GM19240 (cell line): ENCODE results near the gene TMEM139.
A peak's percentile ranks its signal among the peaks of the same experiment; 100 is the strongest.
"Not testable (repeated sequence)": the region's sequence is repeated elsewhere in the genome, so short reads cannot be mapped to it uniquely, and the experiment has no call there.

Experiments
- DNase-seq: peaks from one replicate; pipeline ENCODE4 v3.0.0; 2011; ENCODE audit warnings: low spot score; ENCODE audit not compliant: insufficient read length

Gene TMEM139

DNA sequence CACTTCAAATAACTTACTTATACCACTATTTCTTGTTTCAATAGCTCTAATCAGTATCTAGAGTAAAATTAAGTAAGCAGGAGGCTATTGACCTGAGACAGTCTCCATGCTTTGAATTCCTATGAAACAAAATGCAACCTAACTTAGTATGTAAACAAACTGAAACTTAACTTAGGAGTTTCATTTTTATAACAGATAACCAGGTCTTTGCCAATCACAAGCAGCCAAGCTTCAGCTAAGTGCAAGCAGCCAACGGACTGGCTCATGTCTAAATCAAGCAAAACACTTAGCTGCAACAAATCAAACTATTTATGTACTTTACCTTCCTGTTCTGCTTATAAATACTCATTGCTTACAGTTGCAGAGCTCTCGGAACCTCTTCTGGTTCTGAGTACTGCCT is 25.9 kb upstream of the TMEM139 start:
- no peak for DNase-seq

DNA sequence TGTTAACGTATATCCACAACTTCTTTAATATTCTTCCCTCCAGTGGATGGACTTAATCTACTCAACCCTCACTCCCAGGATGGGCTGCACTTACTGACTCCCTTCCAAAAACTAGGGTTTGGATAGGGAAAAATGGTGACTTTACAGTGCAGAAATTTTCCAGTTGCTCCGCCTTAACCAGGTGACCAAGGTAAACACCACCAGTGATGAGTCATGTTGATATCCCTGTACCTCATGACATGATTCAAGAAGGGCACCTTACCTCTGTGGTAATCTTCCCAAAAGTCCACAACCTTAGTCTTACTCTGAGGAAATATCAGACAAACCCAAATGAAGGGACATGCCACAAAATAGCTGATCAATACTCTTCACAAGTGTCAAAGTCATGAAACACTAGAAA is 25.0 kb upstream of the TMEM139 start:
- no peak for DNase-seq

DNA sequence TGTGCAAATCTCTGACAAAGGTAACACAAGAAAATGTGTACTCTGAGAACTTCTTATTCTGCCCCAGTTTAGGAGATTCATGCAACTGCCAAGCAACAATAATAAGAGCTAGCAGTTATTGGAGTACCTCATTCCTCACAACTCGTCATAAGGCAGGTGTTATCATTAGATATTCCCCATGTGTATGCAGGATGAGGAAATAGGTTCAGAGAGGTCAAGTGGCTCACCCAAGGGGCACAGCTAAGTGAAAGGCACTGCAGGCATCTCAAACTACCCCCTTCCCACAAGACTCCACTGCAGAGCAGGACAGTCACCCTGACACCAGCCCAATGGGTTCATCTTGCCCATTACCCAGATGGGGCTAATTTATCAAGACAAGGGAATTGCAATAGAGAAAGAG is 22.9 kb upstream of the TMEM139 start:
- no peak for DNase-seq

- DNase-seq: peak; percentile 48
These were observed 21.2 kb upstream of the TMEM139 start, which contains the start of gene GSTK1 for GRCh38 chr7:143263266-143264195. GSTK1 (plus strand) TSS chr7:143263441; CDS start chr7:143263514, 73 bp downstream.

- DNase-seq: not testable (repeated sequence)
These were observed 20.6 kb upstream of the TMEM139 start for GRCh38 chr7:143264196-143264568.

GRCh38 chr7:143265017-143265693 is 19.6 kb upstream of the TMEM139 start:
- DNase-seq: no peak

DNA sequence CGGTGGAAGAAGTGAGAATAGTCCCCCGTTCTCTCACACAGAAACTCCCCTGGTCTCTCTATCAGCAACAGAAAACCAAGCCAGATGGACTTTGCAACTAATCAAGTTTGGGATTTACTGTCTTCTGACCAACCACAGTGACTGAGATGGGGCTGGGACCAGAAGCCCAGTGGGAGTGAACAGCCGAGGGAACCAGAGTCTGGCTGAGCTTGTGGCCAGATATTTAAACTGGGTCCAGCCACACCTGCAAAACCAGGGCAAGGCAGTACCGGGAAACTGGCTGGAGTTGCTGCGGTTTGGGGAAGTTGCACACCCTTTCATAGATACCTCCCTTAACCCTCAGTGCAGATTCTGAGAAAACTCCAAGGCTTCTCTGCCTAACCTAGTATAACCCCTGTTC is 15.5 kb upstream of the TMEM139 start:
- no peak for DNase-seq

GRCh38 chr7:143271240-143271639 is 13.5 kb upstream of the TMEM139 start:
- no peak for DNase-seq

GRCh38 chr7:143272871-143273270 is 11.9 kb upstream of the TMEM139 start:
- no peak for DNase-seq

DNA sequence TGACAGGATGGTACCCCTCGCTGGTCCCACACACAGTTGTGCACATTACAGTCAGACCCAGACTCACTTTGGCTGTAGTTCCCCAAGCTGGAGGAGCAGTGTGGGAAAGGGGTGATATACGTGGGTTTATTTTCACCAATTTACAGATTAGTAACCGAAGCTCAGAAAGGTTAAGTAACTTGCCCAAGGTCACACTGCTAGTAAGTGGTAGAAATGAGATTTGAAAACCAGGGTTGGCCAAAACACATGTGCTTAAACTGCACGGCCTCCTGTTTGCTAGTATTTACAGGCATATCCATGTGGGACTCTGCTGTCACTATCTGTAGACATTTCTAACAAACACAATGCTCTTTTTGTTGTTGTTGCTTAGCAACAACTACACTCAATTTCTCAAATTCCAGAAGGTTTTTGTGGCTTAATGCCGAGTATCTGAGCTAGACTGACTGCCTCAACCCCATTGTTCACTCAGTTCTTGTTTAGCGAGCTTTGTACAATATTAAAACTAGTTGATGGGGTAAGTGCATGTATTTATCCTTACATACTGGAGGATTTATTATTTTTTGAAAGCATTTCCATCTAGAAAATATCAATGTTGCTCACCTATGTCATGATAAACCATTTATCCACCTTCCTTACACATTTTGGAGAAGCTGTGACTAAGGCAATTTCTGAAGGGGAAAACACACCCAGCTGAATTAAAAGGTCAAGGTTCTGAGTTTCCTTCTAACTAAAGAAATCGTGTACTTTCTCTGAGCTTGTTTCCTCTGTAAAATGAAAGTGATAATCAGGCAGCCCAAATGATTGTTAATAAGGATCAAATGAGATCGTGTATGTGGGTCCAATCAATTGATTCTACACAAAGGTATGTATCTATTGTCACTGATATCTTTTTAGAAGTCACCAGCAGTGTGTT is 5.3 kb upstream of the TMEM139 start:
- no peak for DNase-seq

GRCh38 chr7:143280160-143280559 is 4.6 kb upstream of the TMEM139 start:
- no peak for DNase-seq

GRCh38 chr7:143280566-143280965 is 4.2 kb upstream of the TMEM139 start:
- DNase-seq: no peak

DNA sequence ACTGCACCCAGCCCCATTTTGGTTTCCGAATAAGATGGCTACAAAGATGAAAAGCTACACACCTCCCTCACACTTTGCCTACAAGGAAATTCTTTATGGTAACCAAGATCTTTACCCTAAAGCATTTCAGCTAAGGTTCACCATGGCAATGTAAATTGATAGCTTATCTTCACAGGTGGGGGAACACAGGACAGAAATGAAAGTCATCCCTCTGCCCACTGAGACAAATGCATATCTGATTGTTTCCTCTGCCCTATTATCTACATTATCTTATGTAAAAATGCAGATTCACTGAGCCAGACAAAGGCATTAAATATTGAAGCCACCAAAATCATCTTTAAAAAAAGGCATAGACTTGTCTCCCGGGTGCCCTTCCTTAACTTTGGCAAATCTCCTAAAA is 3.2 kb upstream of the TMEM139 start:
- DNase-seq: no peak

GRCh38 chr7:143282124-143282523 is 2.6 kb upstream of the TMEM139 start:
- DNase-seq: no peak

DNA sequence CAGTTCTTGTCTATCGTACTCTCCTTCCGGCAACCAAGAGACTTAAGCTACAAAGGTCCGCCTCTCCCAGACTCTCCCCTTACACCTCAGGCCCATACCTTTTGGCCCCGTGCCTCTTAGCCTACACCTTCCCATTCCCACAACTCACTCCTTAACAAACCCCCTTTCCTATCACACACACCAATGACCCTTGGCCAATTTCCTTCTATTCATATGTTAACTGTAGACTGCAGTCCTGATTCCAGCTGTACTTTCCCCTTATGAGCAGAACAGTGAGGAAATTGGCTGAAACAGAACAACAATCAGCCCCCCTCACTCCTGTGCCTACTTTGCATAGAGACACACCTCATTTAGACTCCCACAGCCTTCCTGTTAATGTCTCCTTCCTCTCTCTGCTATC is 1.4 kb upstream of the TMEM139 start:
- no peak for DNase-seq

- DNase-seq: no peak
These were observed 666 bp downstream of the TMEM139 start for GRCh38 chr7:143285470-143285778.

DNA sequence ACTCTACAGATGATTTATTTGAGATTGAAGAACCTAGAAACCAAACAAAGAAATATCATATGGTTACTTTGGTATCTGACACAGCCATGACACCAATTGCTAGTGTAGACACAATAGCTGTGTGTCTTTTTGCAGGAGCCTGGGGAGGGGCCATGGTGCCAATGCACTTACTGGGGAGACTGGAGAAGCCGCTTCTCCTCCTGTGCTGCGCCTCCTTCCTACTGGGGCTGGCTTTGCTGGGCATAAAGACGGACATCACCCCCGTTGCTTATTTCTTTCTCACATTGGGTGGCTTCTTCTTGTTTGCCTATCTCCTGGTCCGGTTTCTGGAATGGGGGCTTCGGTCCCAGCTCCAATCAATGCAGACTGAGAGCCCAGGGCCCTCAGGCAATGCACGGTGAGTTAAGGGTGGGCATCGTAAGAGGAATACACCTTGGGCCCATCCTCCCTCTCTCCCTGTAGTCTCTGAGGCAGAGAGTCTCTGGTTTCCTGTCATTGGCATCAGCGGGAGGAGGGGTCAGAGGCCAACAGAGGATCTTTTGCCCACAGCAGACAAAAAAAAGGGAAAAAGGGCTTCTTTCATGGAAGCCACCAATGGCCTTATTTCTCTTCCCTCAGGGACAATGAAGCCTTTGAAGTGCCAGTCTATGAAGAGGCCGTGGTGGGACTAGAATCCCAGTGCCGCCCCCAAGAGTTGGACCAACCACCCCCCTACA is 1.2 kb downstream of the TMEM139 start:
- no peak for DNase-seq

DNA sequence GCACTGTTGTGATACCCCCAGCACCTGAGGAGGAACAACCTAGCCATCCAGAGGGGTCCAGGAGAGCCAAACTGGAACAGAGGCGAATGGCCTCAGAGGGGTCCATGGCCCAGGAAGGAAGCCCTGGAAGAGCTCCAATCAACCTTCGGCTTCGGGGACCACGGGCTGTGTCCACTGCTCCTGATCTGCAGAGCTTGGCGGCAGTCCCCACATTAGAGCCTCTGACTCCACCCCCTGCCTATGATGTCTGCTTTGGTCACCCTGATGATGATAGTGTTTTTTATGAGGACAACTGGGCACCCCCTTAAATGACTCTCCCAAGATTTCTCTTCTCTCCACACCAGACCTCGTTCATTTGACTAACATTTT is 1.7 kb downstream of the TMEM139 start:
- DNase-seq: no peak

- DNase-seq: no peak
These were observed 2.7 kb downstream of the TMEM139 start for GRCh38 chr7:143287339-143287934.

- peak; percentile 93 for DNase-seq
These were observed 3.4 kb downstream of the TMEM139 start, which contains the start of gene CASP2 for GRCh38 chr7:143287935-143288826. CASP2 (plus strand) TSS chr7:143288351; CDS start chr7:143288456, 105 bp downstream.
